Endothelial cell of umbilical vein (primary cell): ENCODE measurements around the gene NQO2.

Experiments used
- CTCF ChIP-seq, 2 donors: IDR thresholded peaks; 1 replicate in 1 of 2; 2 replicates in 1 of 2; pipeline ENCODE4 v1.5.1; 2011; ENCODE audit warnings: low read length in 2 of 2, mild to moderate bottlenecking in 2 of 2, moderate library complexity in 2 of 2, control low read depth in 1 of 2, inconsistent platforms in 1 of 2, low read depth in 1 of 2; ENCODE audit not compliant: insufficient read depth in 1 of 2; ENCODE audit errors: extremely low read depth in 1 of 2
- GATA2 ChIP-seq: IDR thresholded peaks from 2 replicates; pipeline ENCODE4 v1.7.0; 2011; ENCODE audit warnings: low read depth, mild to moderate bottlenecking, moderate library complexity, mixed read lengths, low read length; ENCODE audit not compliant: insufficient read length, insufficient read depth
- POLR2A ChIP-seq: IDR thresholded peaks from 2 replicates; pipeline ENCODE4 v1.6.1; 2012; ENCODE audit warnings: low read depth, mild to moderate bottlenecking, control low read depth, low read length
- POLR2AphosphoS5 ChIP-seq: IDR thresholded peaks from 2 replicates; pipeline ENCODE4 v1.6.1; 2012; ENCODE audit warnings: low read depth, mild to moderate bottlenecking, control low read depth, low read length, moderate library complexity; ENCODE audit not compliant: insufficient read depth

GRCh38 chr6:2960935-2961334 is 38.8 kb upstream of the NQO2 start:
- TF ChIP-seq GATA2 = no peak
- TF ChIP-seq CTCF (IDR thresholded peaks at IDR 0.05; ENCODE audit: extremely low read depth in 1 of 2, insufficient read depth in 1 of 2, low read depth in 1 of 2, low read length in 2 of 2) = no peak
- TF ChIP-seq POLR2A = no peak
- no peak for TF ChIP-seq POLR2AphosphoS5
